Progenitor cell of endocrine pancreas (in vitro differentiated cells): ENCODE data around the gene PIP5K1C. TPM values are rescaled to one million over a fixed set of nuclear protein-coding genes. Genes with fewer than 3 reads are reported as not detected.

ENCODE experiments used
- DNase-seq: peaks from one replicate; pipeline ENCODE4 v3.0.0; 2021; ENCODE audit warnings: low spot score; ENCODE audit not compliant: unreplicated experiment
- H3K27ac Mint-ChIP-seq: 2 replicates; pipeline ENCODE4 v1.8.0; 2021; ENCODE audit warnings: mild to moderate bottlenecking, moderate library complexity, mixed read lengths
- H3K27me3 Mint-ChIP-seq: 2 replicates; pipeline ENCODE4 v1.8.0; 2021; ENCODE audit warnings: mixed read lengths
- H3K36me3 Mint-ChIP-seq: 2 replicates; pipeline ENCODE4 v1.8.0; 2022; ENCODE audit warnings: mixed read lengths; ENCODE audit not compliant: insufficient read depth
- H3K4me1 Mint-ChIP-seq: 2 replicates; pipeline ENCODE4 v1.8.0; 2021; ENCODE audit warnings: low read depth, mixed read lengths
- H3K4me3 Mint-ChIP-seq: 2 replicates; pipeline ENCODE4 v1.8.0; 2021; ENCODE audit warnings: low read depth, mild to moderate bottlenecking, moderate library complexity, mixed read lengths
- H3K9me3 Mint-ChIP-seq: 2 replicates; pipeline ENCODE4 v1.8.0; 2021; ENCODE audit warnings: low read depth, mixed read lengths
- CTCF ChIP-seq: fragments of 200-600 bp; sonication (generic); IDR thresholded peaks from one replicate; pipeline ENCODE4 v1.5.0; 2021; ENCODE audit warnings: antibody characterized with exemption, mild to moderate bottlenecking; ENCODE audit not compliant: unreplicated experiment
- total RNA-seq: library from RNA; stranded (reverse); gene quantifications from 2 replicates; pipeline ENCODE4 v1.2.1, GENCODE V29; 2021

The PIP5K1C gene
- total RNA-seq, 1 donor from 2014 or later, result 51.7 TPM

DNA sequence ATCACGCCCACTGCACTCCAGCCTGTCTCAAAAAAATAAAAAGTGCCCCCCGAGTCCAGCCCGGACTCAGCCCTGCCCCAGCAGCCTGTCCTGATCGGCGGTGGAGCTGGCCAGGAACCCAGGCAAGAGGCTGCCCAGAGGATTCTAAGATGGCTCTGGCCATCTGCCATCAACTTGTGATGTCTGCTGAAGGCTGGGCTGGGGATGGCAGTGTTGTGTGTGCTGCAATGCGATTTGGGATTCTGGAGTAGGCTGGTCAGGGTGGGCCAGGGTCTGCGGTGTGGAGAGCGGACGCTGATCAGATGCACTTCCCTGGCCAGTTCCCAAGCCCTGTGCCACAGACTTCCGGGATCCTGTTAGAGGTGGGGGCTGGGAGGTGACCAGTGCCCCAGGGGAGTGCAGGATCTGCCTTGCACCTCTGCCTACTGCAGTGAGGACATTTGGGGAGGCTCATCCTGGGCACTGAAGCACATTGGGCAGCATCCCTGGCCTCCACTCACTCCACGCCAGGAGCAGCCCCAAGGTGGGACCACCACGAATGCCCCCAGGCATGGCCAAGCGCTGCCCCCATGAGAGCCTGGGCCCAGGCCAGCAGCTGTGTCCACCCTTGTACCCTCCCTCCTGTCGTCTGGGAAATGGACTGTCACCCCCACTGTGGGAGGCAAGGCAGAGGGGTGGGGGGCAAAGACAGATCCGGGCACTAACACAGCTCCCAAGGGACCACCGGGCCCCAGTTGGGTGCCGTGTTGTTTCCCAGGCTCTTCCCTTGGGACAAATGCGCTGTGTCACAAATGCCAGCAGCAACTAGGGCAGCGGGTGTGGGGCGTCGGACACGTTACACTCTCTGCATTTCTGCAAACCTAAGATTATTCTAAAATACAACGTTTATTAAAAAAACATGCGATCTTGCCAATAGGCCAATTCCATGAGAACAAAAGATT lies 90.2 kb downstream of the PIP5K1C start:
- no peak for TF ChIP-seq CTCF
- Mint-ChIP-seq H3K36me3 (peaks cover 3% of the 10 kb centered on the region), H3K9me3 (no peaks in the 10 kb centered on the region), H3K27ac (no peak overlapping the region), H3K27me3 (peaks cover 14% of the 10 kb centered on the region), H3K4me1 (no peaks in the 10 kb centered on the region), H3K4me3 (no peak overlapping the region)
- DNase-seq, result no peak

- peaks cover 3% of the 10 kb centered on the region for H3K36me3 Mint-ChIP-seq
- H3K4me3 Mint-ChIP-seq, result no peak overlapping the region
- TF ChIP-seq CTCF, result no peak
Measured at GRCh38 chr19:3608750-3609322, 91.4 kb downstream of the PIP5K1C start.

GRCh38 chr19:3608079-3608641 lies 92.1 kb downstream of the PIP5K1C start:
- H3K4me3 Mint-ChIP-seq, result no peak overlapping the region
- H3K4me1 Mint-ChIP-seq, result no peaks in the 10 kb centered on the region
- no peak for DNase-seq

More at GRCh38 chr19:3608750-3609322, 91.4 kb downstream of the PIP5K1C start:
- no peaks in the 10 kb centered on the region for H3K4me1 Mint-ChIP-seq
- H3K9me3 Mint-ChIP-seq, result no peaks in the 10 kb centered on the region
- DNase-seq, result no peak
- no peak overlapping the region for H3K27ac Mint-ChIP-seq
- H3K27me3 Mint-ChIP-seq, result peaks cover 14% of the 10 kb centered on the region

DNA sequence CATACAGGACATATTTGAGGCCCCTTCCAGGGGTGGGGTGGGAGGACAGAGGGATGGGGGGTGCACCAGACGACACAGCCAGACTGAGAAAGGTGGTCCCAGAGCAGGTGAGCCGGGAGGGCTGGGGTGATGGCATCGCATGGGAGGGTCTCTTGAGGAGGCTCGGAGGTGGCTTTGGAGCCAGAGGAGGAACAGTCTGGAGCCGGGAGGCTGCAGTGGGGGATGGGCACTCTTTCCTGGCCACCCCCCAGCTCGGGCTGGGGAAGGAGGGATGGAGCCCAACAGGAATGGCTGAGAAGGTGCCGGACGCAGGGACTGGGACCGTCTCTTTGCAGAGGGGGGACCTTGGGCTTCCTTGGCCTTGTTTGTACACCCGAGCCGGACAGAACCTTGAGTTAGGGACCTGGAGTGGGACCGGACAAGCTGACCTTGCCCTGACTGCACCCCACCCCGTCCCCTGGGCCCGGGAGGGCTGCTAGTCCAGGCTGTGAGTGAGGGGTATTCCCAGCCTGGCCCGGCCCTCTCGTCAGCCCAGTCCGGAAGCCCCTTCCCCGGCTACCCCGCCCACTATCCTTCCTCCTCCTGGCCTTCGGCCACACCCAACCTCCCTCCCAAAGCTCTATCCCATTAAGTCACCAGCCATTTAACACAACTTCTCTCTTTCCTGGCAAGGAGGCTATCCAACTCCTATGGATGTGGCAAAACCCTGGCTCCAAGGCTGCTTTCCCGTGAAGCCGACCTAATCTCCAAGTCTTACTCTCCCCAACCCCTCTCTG lies 92.8 kb downstream of the PIP5K1C start:
- no peak for TF ChIP-seq CTCF
- H3K27ac Mint-ChIP-seq, result no peak overlapping the region
- no peaks in the 10 kb centered on the region for H3K9me3 Mint-ChIP-seq
- DNase-seq, result no peak
- no peaks in the 10 kb centered on the region for H3K4me1 Mint-ChIP-seq
- peaks cover 3% of the 10 kb centered on the region for H3K36me3 Mint-ChIP-seq
- H3K4me3 Mint-ChIP-seq, result no peak overlapping the region
- H3K27me3 Mint-ChIP-seq, result peaks cover 14% of the 10 kb centered on the region

More at GRCh38 chr19:3608079-3608641, 92.1 kb downstream of the PIP5K1C start:
- TF ChIP-seq CTCF, result no peak
- no peak overlapping the region for H3K27ac Mint-ChIP-seq
- H3K36me3 Mint-ChIP-seq, result peaks cover 3% of the 10 kb centered on the region
- peaks cover 14% of the 10 kb centered on the region for H3K27me3 Mint-ChIP-seq
- H3K9me3 Mint-ChIP-seq, result no peaks in the 10 kb centered on the region
